GM19395 (cell line): Measurements from ENCODE around the gene PLPPR3.
"Not testable (repeated sequence)": the region's sequence is repeated elsewhere in the genome, so short reads cannot be mapped to it uniquely, and the experiment has no call there.

Experiments
- ATAC-seq: cut with Tn5 transposase; IDR thresholded peaks from one replicate; pipeline ENCODE4 v1.9.1; 2021; ENCODE audit warnings: mild to moderate bottlenecking, moderate library complexity; ENCODE audit not compliant: unreplicated experiment

Gene PLPPR3

DNA sequence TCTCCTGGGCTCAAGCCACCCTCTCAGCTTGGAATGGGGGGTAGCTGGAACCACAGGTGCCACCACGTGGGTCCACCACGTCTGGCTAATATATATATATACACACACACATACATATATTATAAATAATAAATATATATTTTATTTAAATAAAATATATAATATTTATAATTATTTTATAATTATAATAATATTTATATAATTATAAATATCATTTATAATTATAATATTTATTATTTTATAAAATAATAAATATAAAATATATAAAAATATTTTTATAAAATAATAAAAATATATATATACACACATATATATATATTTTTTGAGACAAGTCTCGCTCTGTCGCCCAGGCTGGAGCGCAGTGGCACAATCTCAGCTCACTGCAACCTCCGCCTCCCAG is 32.8 kb upstream of the PLPPR3 start:
- no peak for ATAC-seq

DNA sequence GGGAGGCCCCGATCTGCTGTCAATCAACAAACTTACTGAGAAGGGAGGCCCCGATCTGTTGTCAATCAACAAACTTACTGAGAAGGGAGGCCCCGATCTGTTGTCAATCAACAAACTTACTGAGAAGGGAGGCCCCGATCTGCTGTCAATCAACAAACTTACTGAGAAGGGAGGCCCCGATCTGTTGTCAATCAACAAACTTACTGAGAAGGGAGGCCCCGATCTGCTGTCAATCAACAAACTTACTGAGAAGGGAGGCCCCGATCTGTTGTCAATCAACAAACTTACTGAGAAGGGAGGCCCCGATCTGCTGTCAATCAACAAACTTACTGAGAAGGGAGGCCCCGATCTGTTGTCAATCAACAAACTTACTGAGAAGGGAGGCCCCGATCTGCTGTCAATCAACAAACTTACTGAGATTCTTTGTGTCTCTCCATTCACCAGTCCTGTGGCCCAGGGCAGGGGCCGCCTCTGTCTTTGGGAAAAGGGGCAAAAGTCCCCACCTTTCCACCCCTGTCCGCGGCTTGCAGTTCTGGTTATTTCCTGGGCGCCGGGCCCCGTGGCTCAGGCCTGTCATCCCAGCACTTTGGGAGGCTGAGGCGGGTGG is 32.0 kb upstream of the PLPPR3 start:
- not testable (repeated sequence) for ATAC-seq

DNA sequence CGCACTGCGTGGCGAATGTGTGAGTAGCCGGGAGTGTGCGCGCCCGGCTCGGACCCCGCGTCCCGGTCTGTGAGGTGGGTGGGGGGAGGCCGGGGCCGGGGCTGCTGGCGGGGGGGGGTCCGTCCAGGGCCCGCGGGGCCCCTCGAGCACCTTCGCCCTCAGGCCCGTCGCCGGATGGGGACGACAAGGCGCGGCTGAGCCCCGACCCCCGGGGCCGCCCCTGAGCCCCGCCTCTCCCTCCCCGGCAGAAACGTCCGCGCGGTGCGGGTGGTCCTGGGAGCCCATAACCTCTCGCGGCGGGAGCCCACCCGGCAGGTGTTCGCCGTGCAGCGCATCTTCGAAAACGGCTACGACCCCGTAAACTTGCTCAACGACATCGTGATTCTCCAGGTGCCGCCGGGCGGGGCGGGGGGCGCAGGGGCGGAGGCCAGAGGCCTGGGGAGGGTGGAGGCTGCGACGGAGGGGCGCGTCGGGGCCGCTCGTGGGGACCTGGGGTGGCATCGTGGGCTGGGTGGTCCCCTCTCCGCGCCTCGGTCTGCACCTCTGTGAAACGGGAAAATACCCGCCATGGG is 31.3 kb upstream of the PLPPR3 start:
- ATAC-seq = no peak

- ATAC-seq = no peak
Observed at GRCh38 chr19:852136-853013, 30.6 kb upstream of the PLPPR3 start, which contains the start of gene ELANE. Gene ELANE (plus strand): TSS chr19:852303. CDS start chr19:852329, 26 bp downstream.

DNA sequence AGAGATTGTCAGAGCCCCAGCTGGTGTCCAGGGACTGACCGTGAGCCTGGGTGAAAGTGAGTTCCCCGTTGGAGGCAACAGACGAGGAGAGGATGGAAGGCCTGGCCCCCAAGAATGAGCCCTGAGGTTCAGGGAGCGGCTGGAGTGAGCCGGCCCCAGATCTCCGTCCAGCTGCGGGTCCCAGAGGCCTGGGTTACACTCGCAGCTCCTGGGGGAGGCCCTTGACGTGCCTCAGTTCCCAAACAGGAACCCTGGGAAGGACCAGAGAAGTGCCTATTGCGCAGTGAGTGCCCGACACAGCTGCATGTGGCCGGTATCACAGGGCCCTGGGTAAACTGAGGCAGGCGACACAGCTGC is 29.2 kb upstream of the PLPPR3 start:
- no peak for ATAC-seq

DNA sequence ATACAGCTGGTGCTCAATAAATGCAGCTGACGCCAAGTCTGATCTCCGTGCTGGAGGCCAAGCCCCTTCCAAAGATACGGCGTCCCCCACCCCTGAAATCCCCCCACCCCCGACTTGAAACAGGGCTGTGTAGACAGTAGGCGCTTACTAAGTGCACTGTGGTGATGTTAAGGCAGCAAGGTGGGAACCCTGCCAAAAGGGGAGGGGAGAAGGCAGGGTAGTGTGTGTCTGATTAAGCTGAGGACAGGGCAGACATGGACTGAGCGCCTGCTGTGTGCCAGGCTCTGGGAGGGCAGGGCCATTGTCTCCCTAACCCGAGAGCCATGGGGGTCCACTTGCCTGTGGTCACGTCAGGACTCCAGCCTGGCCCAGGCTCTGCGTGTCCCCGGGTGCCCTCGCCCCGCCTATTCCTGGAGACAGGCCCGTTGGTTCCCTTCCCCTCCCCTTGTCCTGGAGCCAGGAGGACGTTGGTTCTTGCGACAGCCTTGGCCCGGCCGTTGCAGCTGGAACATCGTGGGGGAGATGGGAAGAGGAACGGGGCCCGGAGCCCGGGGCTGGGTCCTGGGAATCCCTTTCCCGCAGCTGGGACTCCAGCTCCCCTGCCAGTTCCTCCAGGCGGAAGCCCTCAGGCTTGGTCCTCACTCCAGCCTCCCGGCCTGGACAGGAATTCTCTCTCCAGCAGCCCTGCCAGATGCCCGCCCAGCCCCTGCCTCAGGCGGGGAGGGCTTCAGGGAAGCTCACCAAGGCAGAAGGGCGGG is 28.6 kb upstream of the PLPPR3 start:
- ATAC-seq = no peak

DNA sequence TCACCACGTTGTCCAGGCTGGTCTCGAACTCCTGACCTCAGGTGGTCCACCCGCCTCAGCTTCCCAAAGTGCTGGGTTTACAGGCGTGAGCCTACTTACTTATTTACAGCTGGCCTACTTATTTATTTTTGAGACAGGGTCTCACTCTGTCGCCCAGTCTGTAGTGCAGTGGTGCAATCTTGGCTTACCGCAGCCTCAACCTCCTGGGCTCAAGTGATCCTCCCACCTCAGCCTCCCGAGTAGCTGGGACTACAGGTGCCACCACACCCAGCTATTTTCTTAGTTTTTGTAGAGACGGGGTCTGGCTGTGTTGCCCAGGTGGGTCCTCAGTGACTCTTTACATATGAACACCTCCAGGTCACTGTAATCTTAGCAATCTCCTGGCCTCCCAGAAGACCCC is 27.4 kb upstream of the PLPPR3 start:
- ATAC-seq = not testable (repeated sequence)

GRCh38 chr19:848386-848921 is 26.7 kb upstream of the PLPPR3 start:
- no peak for ATAC-seq

GRCh38 chr19:845707-846521 is 24.2 kb upstream of the PLPPR3 start:
- ATAC-seq = no peak

GRCh38 chr19:844546-844971 is 22.8 kb upstream of the PLPPR3 start:
- ATAC-seq = no peak

DNA sequence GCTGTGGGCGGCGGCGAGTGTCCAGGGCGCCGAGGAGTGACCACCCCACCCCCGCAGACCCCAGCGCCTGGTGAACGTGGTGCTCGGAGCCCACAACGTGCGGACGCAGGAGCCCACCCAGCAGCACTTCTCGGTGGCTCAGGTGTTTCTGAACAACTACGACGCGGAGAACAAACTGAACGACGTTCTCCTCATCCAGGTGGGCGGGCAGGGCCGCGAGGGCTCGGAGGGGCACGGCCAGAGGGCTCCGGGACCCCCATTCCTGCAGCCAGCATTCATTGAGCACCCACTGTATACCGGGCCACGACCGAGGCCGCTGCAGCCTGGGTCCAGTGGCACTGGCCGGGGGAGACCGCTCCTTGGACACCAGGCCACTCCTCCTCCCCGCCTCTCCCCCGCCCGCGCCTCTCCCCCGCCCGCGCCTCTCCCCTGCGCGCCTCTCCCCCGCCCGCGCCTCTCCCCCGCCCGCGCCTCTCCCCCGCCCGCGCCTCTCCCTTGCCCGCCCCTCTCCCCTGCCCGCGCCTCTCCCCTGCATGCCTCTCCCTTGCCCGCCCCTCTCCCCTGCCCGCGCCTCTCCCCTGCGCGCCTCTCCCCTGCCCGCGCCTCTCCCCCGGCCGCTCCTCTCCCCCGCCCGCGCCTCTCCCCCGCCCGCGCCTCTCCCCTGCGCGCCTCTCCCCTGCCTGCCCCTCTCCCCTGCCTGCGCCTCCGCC is 22.2 kb upstream of the PLPPR3 start:
- no peak for ATAC-seq

- no peak for ATAC-seq
Observed at GRCh38 chr19:843180-843835, 21.6 kb upstream of the PLPPR3 start.

DNA sequence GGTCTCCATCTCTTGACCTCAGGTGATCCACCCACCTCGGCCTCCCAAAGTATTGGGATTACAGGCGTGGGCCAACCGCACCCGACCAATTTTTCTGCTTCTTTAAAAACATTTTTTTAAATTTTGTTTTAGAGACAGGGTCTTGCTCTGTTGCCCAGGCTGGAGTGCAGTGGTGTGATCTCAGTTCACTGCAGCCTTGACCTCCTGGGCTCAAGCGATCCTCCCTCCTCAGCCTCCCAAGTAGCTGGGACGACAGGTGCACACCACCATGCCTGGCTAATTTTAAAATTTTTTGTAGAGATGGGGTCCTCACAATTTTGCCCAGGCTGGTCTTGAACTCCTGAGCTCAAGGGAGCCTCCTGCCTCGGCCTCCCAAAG is 21.0 kb upstream of the PLPPR3 start:
- not testable (repeated sequence) for ATAC-seq

- no peak for ATAC-seq
Observed at GRCh38 chr19:840519-841206, 18.9 kb upstream of the PLPPR3 start, which contains the start of gene PRTN3. Gene PRTN3 (plus strand): TSS chr19:840999. CDS start chr19:841009, 10 bp downstream.

DNA sequence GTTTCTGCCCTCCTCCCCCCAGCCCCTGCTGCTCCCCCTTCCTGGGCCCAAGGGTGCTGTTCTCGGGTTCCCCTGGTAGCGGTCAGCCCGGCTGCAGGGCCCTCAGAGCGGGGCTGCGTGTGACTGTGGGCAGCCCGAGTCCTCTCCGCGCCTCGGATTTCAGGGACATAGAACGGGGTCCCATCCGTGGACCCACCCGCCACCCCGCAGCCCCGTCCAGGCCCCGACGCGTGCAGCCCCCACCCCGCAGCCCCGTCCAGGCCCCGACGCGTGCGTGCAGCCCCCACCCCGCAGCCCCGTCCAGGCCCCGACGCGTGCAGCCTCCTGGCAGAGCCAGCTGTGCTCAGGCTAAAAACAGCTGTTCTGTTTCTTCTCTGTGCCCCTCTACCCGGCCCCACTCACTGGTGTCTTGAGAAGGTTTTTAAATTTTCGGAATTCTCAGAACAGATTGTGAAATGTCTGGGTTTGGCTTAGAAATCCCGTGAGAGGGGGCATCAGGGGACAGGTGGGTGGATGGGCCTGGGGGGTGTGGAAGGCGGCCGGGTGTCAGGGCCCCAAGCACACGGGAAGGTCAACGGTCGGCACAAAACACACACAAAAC is 13.6 kb upstream of the PLPPR3 start:
- ATAC-seq = no peak

DNA sequence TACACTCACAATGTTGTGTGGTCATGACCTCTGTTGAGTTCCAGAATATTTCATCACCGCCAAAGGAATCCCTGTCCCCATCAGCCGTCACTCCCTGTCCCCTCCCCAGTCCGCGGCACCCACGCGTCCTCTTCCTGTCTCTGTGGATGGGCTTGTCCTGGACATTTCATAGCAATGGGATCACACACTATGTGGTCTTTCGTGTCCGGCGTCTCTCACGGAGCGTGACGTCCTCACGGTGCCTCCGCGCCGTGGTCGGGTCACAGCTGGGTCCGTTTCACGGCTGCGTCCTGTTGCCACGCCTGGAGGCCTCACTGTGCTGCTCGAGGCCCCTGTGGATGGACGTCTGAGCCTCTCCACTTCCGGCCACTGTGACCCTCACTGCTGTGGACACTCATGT is 12.5 kb upstream of the PLPPR3 start:
- no peak for ATAC-seq

DNA sequence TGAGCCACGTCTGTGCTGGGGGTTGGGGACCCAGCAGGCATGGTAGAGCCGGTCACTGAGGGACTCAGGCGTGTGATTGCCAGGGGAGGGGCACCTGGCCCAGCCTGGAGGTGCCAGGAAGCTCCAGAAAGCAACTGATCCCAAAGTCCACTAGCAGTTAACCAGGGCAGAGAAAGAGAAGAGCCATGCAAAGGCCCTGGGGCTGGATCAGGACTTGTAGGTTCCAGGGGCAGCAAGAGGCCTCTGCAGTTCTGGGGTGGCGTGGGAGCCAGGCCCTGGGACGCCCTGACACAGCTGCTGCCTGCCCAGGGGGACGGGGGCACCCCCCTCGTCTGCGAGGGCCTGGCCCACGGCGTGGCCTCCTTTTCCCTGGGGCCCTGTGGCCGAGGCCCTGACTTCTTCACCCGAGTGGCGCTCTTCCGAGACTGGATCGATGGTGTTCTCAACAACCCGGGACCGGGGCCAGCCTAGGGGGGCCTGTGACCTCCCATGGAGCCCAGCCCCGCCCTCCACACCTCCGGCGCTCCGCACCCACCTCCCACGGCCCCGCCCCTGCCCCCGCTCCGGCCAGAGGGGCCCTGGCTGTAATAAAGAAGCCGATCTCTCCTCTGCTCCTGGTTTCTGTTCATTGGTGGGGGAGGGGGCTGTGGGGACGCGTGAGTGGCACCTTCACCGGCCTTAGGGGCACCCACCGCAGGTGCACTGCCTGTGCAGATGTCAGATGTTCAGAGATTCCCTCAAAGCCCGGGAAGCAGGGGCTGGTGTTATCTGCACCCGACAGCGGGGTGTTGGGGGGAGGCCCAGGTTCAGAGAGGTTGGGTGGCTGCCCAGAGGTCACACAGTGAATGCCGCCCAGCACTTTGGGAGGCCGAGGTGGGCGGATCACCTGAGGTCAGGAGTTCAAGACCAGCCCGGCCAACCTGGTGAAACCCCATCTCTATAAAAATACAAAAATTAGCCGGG is 9.9 kb upstream of the PLPPR3 start:
- no peak for ATAC-seq
